Measurements from ENCODE around the gene PTGR1. TPM values are rescaled to one million over a fixed set of nuclear protein-coding genes. Genes with fewer than 3 reads are reported as not detected.
A peak's percentile ranks its signal among the peaks of the same experiment; 100 is the strongest.

The PTGR1 gene
- total RNA-seq, 1 experiment from 2014 or later = not detected

- H3K27me3 ChIP-seq (ENCODE audit: low read length) = no peaks in the 10 kb centered on the region
- peak overlapping the region; percentile 88; the same call in 1 of the 2 replicates for H3K9ac ChIP-seq (ENCODE audit: low read length)
- peaks cover 35% of the 10 kb centered on the region for H3K4me1 ChIP-seq (ENCODE audit: low read length)
- peaks cover 32% of the 10 kb centered on the region for H3K36me3 ChIP-seq (ENCODE audit: insufficient read depth, low read length)
- no peak overlapping the region for H3K27ac ChIP-seq (ENCODE audit: low read length)
- peak overlapping the region; percentile 98 for H3K4me2 ChIP-seq (ENCODE audit: low read depth, low read length, poor library complexity, severe bottlenecking)
- DNase-seq = no peak
- peak overlapping the region; percentile 80; the same call in 1 of the 2 replicates for H3K4me3 ChIP-seq (ENCODE audit: low read length)
- H3K9me3 ChIP-seq (ENCODE audit: low read length) = no peaks in the 10 kb centered on the region
- H3K79me2 ChIP-seq (ENCODE audit: low read length) = peaks cover 75% of the 10 kb centered on the region
- H3K9me2 ChIP-seq (replicated peaks; ENCODE audit: insufficient read depth, low read length) = no peaks in the 10 kb centered on the region
- peaks cover 41% of the 10 kb centered on the region for H4K20me1 ChIP-seq (ENCODE audit: insufficient read depth, low read depth, low read length)
- H2AFZ ChIP-seq (ENCODE audit: low read length) = no peak overlapping the region
Measured at GRCh38 chr9:111633389-111633736, 33.9 kb upstream of the PTGR1 start.

- H3K4me3 ChIP-seq (ENCODE audit: low read length) = peak overlapping the region; percentile 80
- H3K27me3 ChIP-seq (ENCODE audit: low read length) = no peaks in the 10 kb centered on the region
- peak; percentile 14 for DNase-seq
Measured at GRCh38 chr9:111632695-111633388, 33.4 kb upstream of the PTGR1 start.

GRCh38 chr9:111632060-111632459 is 32.6 kb upstream of the PTGR1 start:
- DNase-seq = no peak
- peak overlapping the region; percentile 59 for H3K27ac ChIP-seq (ENCODE audit: low read length)
- H4K20me1 ChIP-seq (ENCODE audit: insufficient read depth, low read depth, low read length) = peaks cover 39% of the 10 kb centered on the region
- H3K9me2 ChIP-seq (replicated peaks; ENCODE audit: insufficient read depth, low read length) = no peaks in the 10 kb centered on the region
- no peak overlapping the region for H2AFZ ChIP-seq (ENCODE audit: low read length)
- H3K79me2 ChIP-seq (ENCODE audit: low read length) = peaks cover 62% of the 10 kb centered on the region
- peak overlapping the region; percentile 80 for H3K4me3 ChIP-seq (ENCODE audit: low read length)
- H3K9me3 ChIP-seq (ENCODE audit: low read length) = no peaks in the 10 kb centered on the region
- H3K4me1 ChIP-seq (ENCODE audit: low read length) = peaks cover 35% of the 10 kb centered on the region
- peaks cover 32% of the 10 kb centered on the region for H3K36me3 ChIP-seq (ENCODE audit: insufficient read depth, low read length)
- H3K9ac ChIP-seq (ENCODE audit: low read length) = peak overlapping the region; percentile 88
- H3K4me2 ChIP-seq (ENCODE audit: low read depth, low read length, poor library complexity, severe bottlenecking) = peak overlapping the region; percentile 98
- no peaks in the 10 kb centered on the region for H3K27me3 ChIP-seq (ENCODE audit: low read length)

More at GRCh38 chr9:111632695-111633388, 33.4 kb upstream of the PTGR1 start:
- Histone ChIP-seq H3K9ac (ENCODE audit: low read length) (peak overlapping the region; percentile 88), H3K4me2 (ENCODE audit: low read depth, low read length, poor library complexity, severe bottlenecking) (peak overlapping the region; percentile 98), H3K9me3 (ENCODE audit: low read length) (no peaks in the 10 kb centered on the region), H3K9me2 (replicated peaks; ENCODE audit: insufficient read depth, low read length) (no peaks in the 10 kb centered on the region), H3K79me2 (ENCODE audit: low read length) (peaks cover 70% of the 10 kb centered on the region), H2AFZ (ENCODE audit: low read length) (no peak overlapping the region), H3K27ac (ENCODE audit: low read length) (peak overlapping the region; percentile 59), H3K4me1 (ENCODE audit: low read length) (peaks cover 35% of the 10 kb centered on the region), H4K20me1 (ENCODE audit: insufficient read depth, low read depth, low read length) (peaks cover 41% of the 10 kb centered on the region), H3K36me3 (ENCODE audit: insufficient read depth, low read length) (peaks cover 32% of the 10 kb centered on the region)

DNA sequence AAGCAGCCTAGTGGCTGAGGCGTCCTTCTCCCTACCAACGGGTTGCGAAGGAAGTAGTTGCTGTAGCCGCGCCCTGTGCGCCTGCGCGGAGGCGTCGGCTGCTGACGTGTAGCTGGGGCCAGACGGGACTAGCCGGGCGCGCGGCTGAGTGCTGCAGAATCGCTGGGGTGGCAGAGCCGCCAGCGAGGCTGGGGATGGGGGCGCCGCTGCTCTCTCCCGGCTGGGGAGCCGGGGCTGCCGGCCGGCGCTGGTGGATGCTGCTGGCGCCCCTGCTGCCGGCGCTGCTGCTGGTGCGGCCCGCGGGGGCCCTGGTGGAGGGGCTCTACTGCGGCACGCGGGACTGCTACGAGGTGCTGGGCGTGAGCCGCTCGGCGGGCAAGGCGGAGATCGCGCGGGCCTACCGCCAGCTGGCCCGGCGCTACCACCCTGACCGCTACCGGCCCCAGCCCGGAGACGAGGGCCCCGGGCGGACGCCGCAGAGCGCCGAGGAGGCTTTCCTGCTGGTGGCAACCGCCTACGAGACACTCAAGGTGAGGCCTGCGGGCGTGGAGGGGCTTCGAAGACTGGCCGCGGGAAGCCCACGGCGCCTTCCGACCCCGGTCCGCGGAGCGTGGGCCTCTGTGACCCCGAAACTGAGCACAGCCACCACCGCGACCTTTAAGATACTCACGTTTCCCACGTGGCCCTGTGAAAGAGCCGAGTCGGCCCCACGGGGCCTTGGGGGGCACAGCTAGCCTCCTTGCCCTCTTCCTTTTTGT is 31.9 kb upstream of the PTGR1 start, which contains the start of gene DNAJC25:
TSS of gene DNAJC25 (plus strand) at position 121 of the 758 bp plus-strand sequence. CDS start at position 195, 74 bp downstream.
- peak; percentile 99 for DNase-seq
- Histone ChIP-seq H3K79me2 (ENCODE audit: low read length) (peaks cover 56% of the 10 kb centered on the region), H3K9me2 (replicated peaks; ENCODE audit: insufficient read depth, low read length) (no peaks in the 10 kb centered on the region), H3K4me3 (ENCODE audit: low read length) (peak within 1 kb of the TSS; percentile 80), H3K36me3 (ENCODE audit: insufficient read depth, low read length) (peaks cover 32% of the 10 kb centered on the region), H3K27me3 (ENCODE audit: low read length) (no peaks in the 10 kb centered on the region), H4K20me1 (ENCODE audit: insufficient read depth, low read depth, low read length) (peaks cover 34% of the 10 kb centered on the region), H3K27ac (ENCODE audit: low read length) (peak within 1 kb of the TSS; percentile 59), H3K4me1 (ENCODE audit: low read length) (peaks cover 35% of the 10 kb centered on the region), H3K9me3 (ENCODE audit: low read length) (no peaks in the 10 kb centered on the region), H3K9ac (ENCODE audit: low read length) (peak within 1 kb of the TSS; percentile 88), H3K4me2 (ENCODE audit: low read depth, low read length, poor library complexity, severe bottlenecking) (peak within 1 kb of the TSS; percentile 98), H2AFZ (ENCODE audit: low read length) (peak within 1 kb of the TSS; percentile 100)

GRCh38 chr9:111630964-111631213 is 31.4 kb upstream of the PTGR1 start:
- H3K79me2 ChIP-seq (ENCODE audit: low read length) = peaks cover 51% of the 10 kb centered on the region
- peaks cover 34% of the 10 kb centered on the region for H4K20me1 ChIP-seq (ENCODE audit: insufficient read depth, low read depth, low read length)
- H3K4me3 ChIP-seq (ENCODE audit: low read length) = peak overlapping the region; percentile 80
- 0 out of 2 replicates have a peak overlapping the region, but pooled peaks have one; percentile 37 for H3K27ac ChIP-seq (ENCODE audit: low read length)
- H3K9me3 ChIP-seq (ENCODE audit: low read length) = no peaks in the 10 kb centered on the region
- peak overlapping the region; percentile 83 for H3K9ac ChIP-seq (ENCODE audit: low read length)
- no peaks in the 10 kb centered on the region for H3K27me3 ChIP-seq (ENCODE audit: low read length)
- H2AFZ ChIP-seq (ENCODE audit: low read length) = peak overlapping the region; percentile 100
- DNase-seq = no peak
- no peaks in the 10 kb centered on the region for H3K9me2 ChIP-seq (replicated peaks; ENCODE audit: insufficient read depth, low read length)
- peak overlapping the region; percentile 98 for H3K4me2 ChIP-seq (ENCODE audit: low read depth, low read length, poor library complexity, severe bottlenecking)
- H3K36me3 ChIP-seq (ENCODE audit: insufficient read depth, low read length) = peaks cover 29% of the 10 kb centered on the region
- peaks cover 35% of the 10 kb centered on the region for H3K4me1 ChIP-seq (ENCODE audit: low read length)

GRCh38 chr9:111630182-111630963 is 30.9 kb upstream of the PTGR1 start:
- Histone ChIP-seq H2AFZ (ENCODE audit: low read length) (peak overlapping the region; percentile 100), H3K36me3 (ENCODE audit: insufficient read depth, low read length) (peaks cover 28% of the 10 kb centered on the region), H3K4me1 (ENCODE audit: low read length) (peaks cover 35% of the 10 kb centered on the region), H3K27ac (ENCODE audit: low read length) (0 out of 2 replicates have a peak overlapping the region, but pooled peaks have one; percentile 37), H3K27me3 (ENCODE audit: low read length) (no peaks in the 10 kb centered on the region), H4K20me1 (ENCODE audit: insufficient read depth, low read depth, low read length) (peaks cover 28% of the 10 kb centered on the region), H3K4me3 (ENCODE audit: low read length) (peak overlapping the region; percentile 80), H3K9me2 (replicated peaks; ENCODE audit: insufficient read depth, low read length) (no peaks in the 10 kb centered on the region), H3K9me3 (ENCODE audit: low read length) (no peaks in the 10 kb centered on the region), H3K79me2 (ENCODE audit: low read length) (peaks cover 46% of the 10 kb centered on the region), H3K9ac (ENCODE audit: low read length) (peak overlapping the region; percentile 83), H3K4me2 (ENCODE audit: low read depth, low read length, poor library complexity, severe bottlenecking) (peak overlapping the region; percentile 98)
- no peak for DNase-seq

DNA sequence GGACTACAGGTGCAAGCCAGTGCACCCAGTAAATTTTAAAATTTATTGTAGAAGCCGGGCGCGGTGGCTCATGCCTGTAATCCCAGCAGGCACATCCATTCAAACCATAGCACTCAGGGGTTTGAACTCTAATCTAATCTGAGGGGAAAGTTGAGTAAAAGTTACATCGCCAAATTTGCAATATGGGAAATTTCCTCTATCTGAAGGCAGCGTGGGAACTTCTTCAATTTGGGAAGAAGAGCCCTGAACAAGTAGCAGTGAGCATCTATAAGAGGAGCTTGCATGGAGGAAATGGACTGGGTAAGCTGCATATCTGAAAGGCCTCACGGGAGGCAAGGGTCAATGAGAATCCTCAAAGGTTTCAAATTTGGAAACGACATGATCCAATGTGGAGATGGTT is 29.0 kb upstream of the PTGR1 start:
- Histone ChIP-seq H3K9me3 (ENCODE audit: low read length) (no peaks in the 10 kb centered on the region), H3K36me3 (ENCODE audit: insufficient read depth, low read length) (peaks cover 10% of the 10 kb centered on the region), H3K27ac (ENCODE audit: low read length) (no peak overlapping the region), H4K20me1 (ENCODE audit: insufficient read depth, low read depth, low read length) (peaks cover 14% of the 10 kb centered on the region), H3K27me3 (ENCODE audit: low read length) (no peaks in the 10 kb centered on the region), H2AFZ (ENCODE audit: low read length) (no peak overlapping the region), H3K9ac (ENCODE audit: low read length) (no peak overlapping the region), H3K4me3 (ENCODE audit: low read length) (no peak overlapping the region), H3K4me2 (ENCODE audit: low read depth, low read length, poor library complexity, severe bottlenecking) (no peak overlapping the region), H3K79me2 (ENCODE audit: low read length) (peaks cover 26% of the 10 kb centered on the region), H3K4me1 (ENCODE audit: low read length) (peaks cover 20% of the 10 kb centered on the region), H3K9me2 (replicated peaks; ENCODE audit: insufficient read depth, low read length) (no peaks in the 10 kb centered on the region)
- no peak for DNase-seq

Data from Karpas-422 (cell line).